RWPE2 (cell line): ENCODE data around the gene TAF6L.

Experiments used
- ATAC-seq: fragments of 200-7000 bp; cut with Tn5 transposase; 3 replicates; pipeline ENCODE4 v1.9.1; 2021; ENCODE audit warnings: low read depth
- DNase-seq: peaks from one replicate; pipeline ENCODE4 v3.0.0-alpha.2; 2020; ENCODE audit warnings: low spot score
- H3K27ac ChIP-seq: fragments of 450-650 bp; 2 replicates; pipeline ENCODE4 v1.5.1; 2017; ENCODE audit warnings: mild to moderate bottlenecking; ENCODE audit not compliant: poor library complexity, severe bottlenecking
- H3K27me3 ChIP-seq: fragments of 250-450 bp; sonication (Bioruptor Pico); 2 replicates; pipeline ENCODE4 v1.5.1; 2021; ENCODE audit warnings: mild to moderate bottlenecking, moderate library complexity; ENCODE audit not compliant: insufficient read depth, poor library complexity, severe bottlenecking
- H3K36me3 ChIP-seq: fragments of 250-450 bp; sonication (Bioruptor Pico); 2 replicates; pipeline ENCODE4 v1.5.1; 2020; ENCODE audit warnings: low read depth, mild to moderate bottlenecking, moderate library complexity
- H3K4me1 ChIP-seq: fragments of 250-450 bp; sonication (Bioruptor Pico); 2 replicates; pipeline ENCODE4 v1.5.1; 2021; ENCODE audit warnings: mild to moderate bottlenecking, moderate library complexity; ENCODE audit not compliant: insufficient read depth, poor library complexity, severe bottlenecking
- H3K4me3 ChIP-seq: fragments of 250-450 bp; sonication (Bioruptor Pico); 2 replicates; pipeline ENCODE4 v1.5.1; 2021; ENCODE audit warnings: mild to moderate bottlenecking, moderate library complexity; ENCODE audit not compliant: severe bottlenecking
- H3K9me3 ChIP-seq: fragments of 250-450 bp; sonication (Bioruptor Pico); 2 replicates; pipeline ENCODE4 v1.5.1; 2021; ENCODE audit warnings: mild to moderate bottlenecking, moderate library complexity; ENCODE audit not compliant: severe bottlenecking
- TF ChIP-seq, protein P1 (sequence below): fragments of 450-650 bp; IDR thresholded peaks from one replicate; pipeline ENCODE4 v1.5.1; 2017; ENCODE audit warnings: mild to moderate bottlenecking, moderate library complexity; ENCODE audit not compliant: poor library complexity, severe bottlenecking

The TAF6L gene

DNA sequence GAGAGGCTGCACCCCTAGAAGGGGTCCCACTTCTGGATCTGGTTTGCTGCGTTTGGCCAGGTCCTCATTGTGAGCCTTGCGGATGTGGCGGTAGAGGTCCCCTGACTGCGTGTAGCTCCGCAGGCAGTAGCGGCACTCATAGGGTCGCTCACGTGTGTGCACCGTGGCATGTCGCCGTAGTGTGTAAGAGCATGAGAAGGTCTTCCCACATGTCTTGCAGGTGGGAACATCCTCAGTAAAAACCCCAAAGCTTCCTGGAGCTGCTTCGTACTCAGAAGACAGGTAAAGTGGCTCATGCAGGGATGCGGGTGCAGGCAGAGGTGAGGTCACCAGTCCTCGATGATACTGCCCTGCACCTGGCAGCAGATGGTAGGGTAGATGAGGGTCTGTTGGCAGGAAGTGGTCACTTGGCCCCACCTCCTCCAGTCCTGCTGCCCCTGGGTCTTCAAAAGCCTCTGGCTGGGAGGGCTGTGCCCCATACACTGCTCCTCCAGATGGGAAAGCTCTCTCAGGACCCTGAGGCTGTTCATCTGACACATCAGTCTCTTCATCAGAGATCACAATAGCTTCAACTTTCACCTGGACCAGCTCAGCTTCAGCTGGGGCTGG, 18.9 kb upstream of the TAF6L start:
- ATAC-seq (no peak), DNase-seq (no peak)
- no peaks in the 10 kb centered on the region for H3K9me3 ChIP-seq
- TF ChIP-seq, protein P1, sequence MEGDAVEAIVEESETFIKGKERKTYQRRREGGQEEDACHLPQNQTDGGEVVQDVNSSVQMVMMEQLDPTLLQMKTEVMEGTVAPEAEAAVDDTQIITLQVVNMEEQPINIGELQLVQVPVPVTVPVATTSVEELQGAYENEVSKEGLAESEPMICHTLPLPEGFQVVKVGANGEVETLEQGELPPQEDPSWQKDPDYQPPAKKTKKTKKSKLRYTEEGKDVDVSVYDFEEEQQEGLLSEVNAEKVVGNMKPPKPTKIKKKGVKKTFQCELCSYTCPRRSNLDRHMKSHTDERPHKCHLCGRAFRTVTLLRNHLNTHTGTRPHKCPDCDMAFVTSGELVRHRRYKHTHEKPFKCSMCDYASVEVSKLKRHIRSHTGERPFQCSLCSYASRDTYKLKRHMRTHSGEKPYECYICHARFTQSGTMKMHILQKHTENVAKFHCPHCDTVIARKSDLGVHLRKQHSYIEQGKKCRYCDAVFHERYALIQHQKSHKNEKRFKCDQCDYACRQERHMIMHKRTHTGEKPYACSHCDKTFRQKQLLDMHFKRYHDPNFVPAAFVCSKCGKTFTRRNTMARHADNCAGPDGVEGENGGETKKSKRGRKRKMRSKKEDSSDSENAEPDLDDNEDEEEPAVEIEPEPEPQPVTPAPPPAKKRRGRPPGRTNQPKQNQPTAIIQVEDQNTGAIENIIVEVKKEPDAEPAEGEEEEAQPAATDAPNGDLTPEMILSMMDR = no peak
- peaks cover 18% of the 10 kb centered on the region for H3K36me3 ChIP-seq
- no peak overlapping the region for H3K4me3 ChIP-seq
- no peaks in the 10 kb centered on the region for H3K4me1 ChIP-seq
- H3K27me3 ChIP-seq = no peaks in the 10 kb centered on the region
- H3K27ac ChIP-seq = no peak overlapping the region

DNA sequence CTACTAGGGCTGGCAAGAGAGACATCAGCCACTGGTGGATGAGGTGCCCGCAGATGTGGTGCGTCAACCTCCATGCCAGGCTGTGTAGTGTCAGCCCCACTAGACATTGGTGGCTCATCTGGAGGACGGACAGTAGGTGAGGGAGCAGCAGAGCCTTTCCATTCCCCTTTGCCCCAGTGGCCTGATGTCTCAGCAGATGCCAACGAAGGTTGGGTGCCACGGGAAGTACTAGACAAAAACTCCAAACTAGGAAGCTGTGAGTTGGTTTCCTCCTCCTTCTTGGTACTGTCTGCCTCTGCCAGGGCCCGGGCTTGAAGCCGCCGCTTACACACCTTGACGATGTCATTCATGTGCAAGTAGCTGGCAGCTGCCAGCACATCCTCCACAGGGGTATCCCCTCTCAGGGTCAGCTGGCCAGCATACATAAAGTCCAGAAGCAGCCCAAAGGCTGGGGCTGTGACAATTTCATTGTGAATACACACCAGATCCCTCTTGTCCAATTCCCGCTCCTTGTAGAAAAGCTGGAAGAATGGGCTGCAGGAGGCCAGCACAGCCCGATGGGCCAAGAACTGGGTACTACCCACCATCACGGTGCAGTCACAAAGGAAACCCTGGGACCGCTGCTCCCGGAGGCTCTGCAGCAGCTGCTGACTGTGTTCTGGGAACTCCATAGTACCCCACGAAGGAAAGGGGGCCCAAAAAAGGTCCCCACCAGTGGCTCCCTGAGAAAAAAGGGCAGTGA, 18.0 kb upstream of the TAF6L start:
- ATAC-seq = no peak
- H3K4me1 ChIP-seq = no peaks in the 10 kb centered on the region
- H3K36me3 ChIP-seq = peaks cover 18% of the 10 kb centered on the region
- TF ChIP-seq, protein P1 = no peak
- DNase-seq = no peak
- no peaks in the 10 kb centered on the region for H3K9me3 ChIP-seq
- no peaks in the 10 kb centered on the region for H3K27me3 ChIP-seq
- H3K4me3 ChIP-seq = peak overlapping the region; percentile 85
- peak overlapping the region; percentile 44 for H3K27ac ChIP-seq

DNA sequence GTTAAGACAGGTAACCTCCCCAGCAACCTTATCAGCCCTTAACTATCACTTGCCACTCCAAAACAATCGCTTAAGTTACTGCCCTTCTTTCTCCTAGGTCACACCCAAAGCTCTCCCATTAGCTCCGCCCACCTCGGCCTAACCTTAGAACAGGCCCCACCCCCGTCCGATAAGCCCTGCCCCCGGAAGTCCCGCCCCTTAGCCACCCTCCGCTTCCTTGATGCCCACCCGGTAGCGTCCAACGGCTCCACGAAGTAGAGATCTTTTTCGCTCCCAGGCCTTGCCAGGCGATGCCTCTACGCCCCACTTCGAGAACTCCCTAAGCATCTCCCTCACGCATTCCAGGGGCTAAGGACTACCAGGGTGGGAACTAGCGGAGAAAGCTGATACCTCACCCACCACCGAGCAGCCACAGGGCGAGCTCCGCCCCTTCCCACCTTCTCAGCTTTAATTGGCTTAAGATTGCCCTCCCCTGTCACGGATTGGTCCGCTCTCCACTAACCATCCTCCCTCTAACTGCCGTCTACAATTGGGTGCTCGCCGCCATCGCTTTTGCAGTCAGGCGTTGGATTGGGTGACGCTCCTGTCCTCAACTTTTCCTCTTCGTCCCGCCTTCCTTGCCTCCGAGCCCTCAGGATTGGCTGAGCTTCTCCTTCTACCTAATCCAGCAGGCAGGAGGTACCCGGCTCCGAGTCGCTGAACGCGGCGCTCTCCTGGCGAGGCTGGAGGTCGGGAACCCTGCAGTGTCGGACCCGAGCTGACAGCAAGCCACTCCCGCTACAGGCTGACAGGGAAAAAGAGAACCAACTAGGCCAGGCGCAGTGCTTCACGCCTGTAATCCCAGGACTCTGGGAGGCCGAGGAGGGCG, 17.2 kb upstream of the TAF6L start, which contains the start of gene ZBTB3:
TSS of gene ZBTB3 (minus strand) at position 425 of the 868 bp plus-strand sequence. CDS start 496 bp downstream, outside the sequence.
- peak within 1 kb of the TSS; percentile 44 for H3K27ac ChIP-seq
- H3K4me1 ChIP-seq = no peaks in the 10 kb centered on the region
- no peaks in the 10 kb centered on the region for H3K27me3 ChIP-seq
- no peaks in the 10 kb centered on the region for H3K9me3 ChIP-seq
- H3K4me3 ChIP-seq = peak within 1 kb of the TSS; percentile 85
- peak; percentile 98 for ATAC-seq
- peak; percentile 98 for DNase-seq
- peaks cover 18% of the 10 kb centered on the region for H3K36me3 ChIP-seq
- TF ChIP-seq, protein P1 = no peak

DNA sequence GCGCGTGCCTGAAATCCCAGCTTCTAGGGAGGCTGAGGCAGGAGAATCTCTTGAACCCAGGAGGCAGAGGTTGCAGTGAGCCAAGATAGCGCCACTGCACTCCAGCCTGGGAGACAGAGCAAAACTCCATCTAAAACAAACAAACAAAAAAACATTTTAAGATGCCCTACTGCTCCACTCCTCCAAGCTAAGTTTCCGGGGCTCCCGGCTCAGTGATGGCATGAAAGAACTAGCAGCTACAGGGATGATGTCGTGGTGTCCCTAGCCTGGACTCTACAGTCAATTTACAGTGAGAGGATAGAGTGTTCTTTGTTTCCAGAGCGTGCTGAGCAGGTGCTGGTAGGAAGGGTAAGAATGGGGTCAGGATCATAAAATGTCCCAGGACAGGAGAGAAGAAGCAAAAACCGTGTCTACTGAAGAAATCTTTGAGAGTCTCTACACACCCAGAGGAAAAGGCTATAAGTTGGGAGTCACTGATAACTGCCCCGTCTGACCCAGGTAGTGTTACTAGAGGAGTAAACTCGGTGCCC, 16.0 kb upstream of the TAF6L start:
- Histone ChIP-seq H3K36me3 (peaks cover 13% of the 10 kb centered on the region; the same call in 1 of the 2 replicates), H3K4me3 (no peak overlapping the region), H3K27ac (no peak overlapping the region), H3K27me3 (no peaks in the 10 kb centered on the region), H3K9me3 (no peaks in the 10 kb centered on the region), H3K4me1 (no peaks in the 10 kb centered on the region)
- ATAC-seq (no peak), DNase-seq (no peak)
- TF ChIP-seq, protein P1 = no peak
